ENCODE data around the gene ATP5F1B. TPM values are rescaled to one million over a fixed set of nuclear protein-coding genes. Genes with fewer than 3 reads are reported as not detected.

Gene ATP5F1B
- total and polyA plus RNA-seq, 9 of the 15 experiments (the other 6 are each of a cell fraction or from before 2014, with no cell fraction given), result 908 to 3,125 (median 1,482) TPM

GRCh38 chr12:56644654-56645053 is 1.1 kb downstream of the ATP5F1B start:
- ATAC-seq, result no peak
- H3K9me3 ChIP-seq (replicated peaks; ENCODE audit: control insufficient read depth, insufficient read depth, low read depth, low read length), result no peaks in the 10 kb centered on the region
- ChIA-PET CTCF (ENCODE audit: low intra/inter-chr PET ratio) (no interaction called here), POLR2A (interaction anchor here (0.8 to 2.6 kb wide), 8 partner anchors 9 to 80 kb away, joined by 3 to 42 read pairs (median 8); partner anchors contain the start of gene PTGES3)
- peak overlapping the region; percentile 98 for H3K4me2 ChIP-seq (ENCODE audit: insufficient read depth, low read length)
- peak overlapping the region; percentile 96 for H3K27ac ChIP-seq (ENCODE audit: extremely low read depth, low read depth, low read length)
- WGBS (ENCODE audit: insufficient coverage, low coverage, missing lambda C conversion rate), result 4% methylated on average over 4 of the region's 4 CpGs
- FAIRE-seq, result no peak
- intact Hi-C loops (cut with micrococcal nuclease), result no loop called here
- H3K36me3 ChIP-seq (ENCODE audit: control insufficient read depth, insufficient read depth, low read length), result peaks cover 55% of the 10 kb centered on the region
- H3K9ac ChIP-seq (ENCODE audit: insufficient read depth in 1 of 2, low read depth in 2 of 2, low read length in 2 of 2), result peak overlapping the region; percentile 98 to 99
- no peak for DNase-seq (ENCODE audit: extremely low read depth in 1 of 4, low spot score in 3 of 4)
- TF ChIP-seq NUFIP1 (IDR thresholded peaks at IDR 0.05; ENCODE audit: partially characterized antibody), result no peak
- TF ChIP-seq LCOR (CRISPR knock-in tag; IDR thresholded peaks at IDR 0.05), result 0 out of 2 replicates have a peak, but pooled peaks have one; percentile 15
- TF ChIP-seq BRF1 (IDR thresholded peaks at IDR 0.05; ENCODE audit: borderline replicate concordance, extremely low read depth, insufficient read length), result no peak
- no peak for TF ChIP-seq ZNF23 (CRISPR knock-in tag; IDR thresholded peaks at IDR 0.05)
- TF ChIP-seq U2AF2 (optimal IDR thresholded peaks at IDR 0.05; ENCODE audit: low read depth, low read length), result no peak
- no peak for TF ChIP-seq ATF4 (CRISPR knock-in tag; IDR thresholded peaks at IDR 0.05)
- 0 out of 2 replicates have a peak, but pooled peaks have one; percentile 5 for TF ChIP-seq HMGXB4 (CRISPR knock-in tag; IDR thresholded peaks at IDR 0.05)
- H3K4me1 ChIP-seq (replicated peaks in 1 of 2; ENCODE audit: control insufficient read depth in 2 of 2, insufficient read depth in 2 of 2, low read length in 2 of 2), result peaks cover 4 to 19% of the 10 kb centered on the region in 2 experiments
- peak overlapping the region; percentile 81 for H3K4me3 ChIP-seq
- H3K27me3 ChIP-seq (ENCODE audit: control insufficient read depth in 2 of 2, insufficient read depth in 2 of 2, low read length in 2 of 2), result no peaks in the 10 kb centered on the region
- no peak overlapping the region for H2AFZ ChIP-seq (ENCODE audit: low read depth, low read length)
- H3K9me1 ChIP-seq (ENCODE audit: control insufficient read depth, insufficient read depth, low read length), result no peaks in the 10 kb centered on the region
- peaks cover 55% of the 10 kb centered on the region for H3K79me2 ChIP-seq (ENCODE audit: control insufficient read depth, insufficient read depth, low read length)
- in situ Hi-C loops (cut with MboI), result loop anchor here (10.0 kb wide), 1 partner anchor 80 kb away; the partner anchor contains the start of gene NACA
- BruUV-seq (replicated peaks), result no TSS peak
- peaks cover 23% of the 10 kb centered on the region for H4K20me1 ChIP-seq (replicated peaks; ENCODE audit: control insufficient read depth, insufficient read depth, low read length)
